GM11168 (cell line): ENCODE data around the gene MICAL2.

ENCODE experiments used
- in situ Hi-C: fragments of 300-500 bp; cut with MboI; formaldehyde crosslinking; loops from one replicate; pipeline ENCODE4 v1.12.0; 2022; ENCODE audit warnings: low sequenced_read_pairs; ENCODE audit not compliant: unreplicated experiment

MICAL2 gene

GRCh38 chr11:12251666-12252560, 141.5 kb downstream of the MICAL2 start:
- in situ Hi-C loops = no loop called here

GRCh38 chr11:12253843-12254281, 143.5 kb downstream of the MICAL2 start:
- in situ Hi-C loops = no loop called here

- in situ Hi-C loops = no loop called here
These were observed 148.1 kb downstream of the MICAL2 start for GRCh38 chr11:12258451-12258850.

- in situ Hi-C loops = no loop called here
These were observed 149.6 kb downstream of the MICAL2 start for GRCh38 chr11:12259956-12260355.

GRCh38 chr11:12260731-12261521, 150.5 kb downstream of the MICAL2 start:
- in situ Hi-C loops = no loop called here

GRCh38 chr11:12261551-12261950, 151.2 kb downstream of the MICAL2 start:
- in situ Hi-C loops = no loop called here

GRCh38 chr11:12263141-12263693, 152.8 kb downstream of the MICAL2 start:
- in situ Hi-C loops = no loop called here

- in situ Hi-C loops = no loop called here
These were observed 154.0 kb downstream of the MICAL2 start for GRCh38 chr11:12264361-12264760.

GRCh38 chr11:12266132-12266531, 155.7 kb downstream of the MICAL2 start:
- in situ Hi-C loops = no loop called here

GRCh38 chr11:12266943-12267342, 156.6 kb downstream of the MICAL2 start:
- in situ Hi-C loops = no loop called here

GRCh38 chr11:12267921-12268320, 157.5 kb downstream of the MICAL2 start:
- in situ Hi-C loops = no loop called here

GRCh38 chr11:12269104-12269441, 158.7 kb downstream of the MICAL2 start:
- in situ Hi-C loops = no loop called here

GRCh38 chr11:12269446-12270214, 159.2 kb downstream of the MICAL2 start:
- in situ Hi-C loops = loop anchor here (5.0 kb wide), 1 partner anchor 217 kb away; no protein-coding TSS in a partner anchor

GRCh38 chr11:12270215-12270797, 159.9 kb downstream of the MICAL2 start:
- in situ Hi-C loops = loop anchor here (5.0 kb wide), 1 partner anchor 218 kb away; no protein-coding TSS in a partner anchor

- in situ Hi-C loops = loop anchor here (5.0 kb wide), 1 partner anchor 219 kb away; no protein-coding TSS in a partner anchor
These were observed 160.4 kb downstream of the MICAL2 start for GRCh38 chr11:12270817-12271216.

- in situ Hi-C loops = loop anchor here (5.0 kb wide), 1 partner anchor 219 kb away; no protein-coding TSS in a partner anchor
These were observed 160.9 kb downstream of the MICAL2 start for GRCh38 chr11:12271241-12271640.

GRCh38 chr11:12271826-12272366, 161.5 kb downstream of the MICAL2 start:
- in situ Hi-C loops = loop anchor here (5.0 kb wide), 1 partner anchor 220 kb away; no protein-coding TSS in a partner anchor

- in situ Hi-C loops = loop anchor here (5.0 kb wide), 1 partner anchor 221 kb away; no protein-coding TSS in a partner anchor
These were observed 162.6 kb downstream of the MICAL2 start for GRCh38 chr11:12272821-12273617.
